HCT116 (cell line): ENCODE measurements around the gene SDR42E2. TPM values are rescaled to one million over a fixed set of nuclear protein-coding genes. Genes with fewer than 3 reads are reported as not detected.

Experiments used
- ATAC-seq: fragments of 200-7000 bp; cut with Tn5 transposase; 2 replicates; pipeline ENCODE4 v1.9.1; 2020; ENCODE audit warnings: mild to moderate bottlenecking, moderate library complexity
- BruUV-seq: library from RNA; stranded (reverse); fragments of 400-500 nt; replicated peaks from 2 replicates; lab custom pipeline; 2021; lab: Mats Ljungman, UMichigan
- CTCF ChIA-PET: fragments of 300-600 bp; sonication (Branson Sonifier 250); formaldehyde crosslinking; loops from one replicate; lab custom pipeline; 2021; ENCODE audit warnings: antibody characterized with exemption; lab: Charles Lee
- POLR2A ChIA-PET: fragments of 300-600, 350-600 bp; sonication (Branson Sonifier 250); formaldehyde crosslinking; loops from one replicate; lab custom pipeline; 2021; ENCODE audit warnings: antibody characterized with exemption; lab: Charles Lee
- RAD21 ChIA-PET, 2 experiments: fragments of 300-600 bp; sonication (Branson Sonifier 250); formaldehyde crosslinking; loops; one replicate each; lab custom pipeline; 2023; ENCODE audit warnings: low total read pairs in 2 of 2; ENCODE audit not compliant: uncharacterized antibody in 2 of 2, unreplicated experiment in 2 of 2, low non-redundant PET in 1 of 2; lab: Charles Lee
- DNase-seq: peaks from one replicate; pipeline ENCODE4 v3.0.0-alpha.2; 2010; ENCODE audit warnings: low read depth, low spot score
- H2AFZ ChIP-seq: fragments of 200-600 bp; shearing (Covaris generic), sonication (generic); 2 replicates; pipeline ENCODE4 v1.6.1; 2017; ENCODE audit warnings: low read depth, mixed run types, mixed read lengths, antibody characterized with exemption, low read length; ENCODE audit not compliant: poor library complexity, severe bottlenecking
- H3K27ac ChIP-seq: 2 replicates; pipeline ENCODE4 v1.5.1; 2012; ENCODE audit warnings: low read depth, low read length
- H3K27me3 ChIP-seq: fragments of 200-600 bp; sonication (generic); 2 replicates; pipeline ENCODE4 v1.6.1; 2016; ENCODE audit warnings: mixed run types, low read length, mixed read lengths; ENCODE audit not compliant: insufficient read depth
- H3K36me3 ChIP-seq, 2 experiments: fragments of 200-500 bp in 1 of 2; fragments of 200-600 bp in 1 of 2; sonication (Bioruptor generic) in 1 of 2; sonication (generic) in 1 of 2; 2 replicates each; pipeline versions ENCODE4 v1.5.1 to v1.6.1; 2014 to 2016; ENCODE audit warnings: low read length in 2 of 2, inconsistent platforms in 1 of 2, mixed read lengths in 1 of 2, mixed run types in 1 of 2; ENCODE audit not compliant: insufficient read depth in 2 of 2, control insufficient read depth in 1 of 2
- H3K4me1 ChIP-seq, 2 experiments: fragments of 200-600 bp in 1 of 2; sonication (generic) in 1 of 2; 2 replicates each; pipeline versions ENCODE4 v1.5.1 to v1.6.1; 2012 to 2017; ENCODE audit warnings: low read length in 2 of 2, inconsistent platforms in 1 of 2, mild to moderate bottlenecking in 1 of 2, mixed read lengths in 1 of 2, mixed run types in 1 of 2, moderate library complexity in 1 of 2; ENCODE audit not compliant: insufficient read depth in 2 of 2, control insufficient read depth in 1 of 2
- H3K4me2 ChIP-seq: fragments of 200-600 bp; sonication (generic); 2 replicates; pipeline ENCODE4 v1.6.1; 2017; ENCODE audit warnings: mixed run types, low read length, mixed read lengths
- H3K4me3 ChIP-seq, 2 experiments: fragments of 200-600 bp in 1 of 2; sonication (generic) in 1 of 2; replicated peaks in 1 of 2; 2 replicates each; pipeline ENCODE4 v1.5.1; 2011 to 2016; ENCODE audit warnings: low read length in 2 of 2, control low read depth in 1 of 2, low read depth in 1 of 2, mild to moderate bottlenecking in 1 of 2, mixed read lengths in 1 of 2, mixed run types in 1 of 2
- H3K79me2 ChIP-seq: fragments of 200-600 bp; sonication (generic); 2 replicates; pipeline ENCODE4 v1.6.1; 2017; ENCODE audit warnings: mild to moderate bottlenecking, mixed run types, low read length, moderate library complexity, mixed read lengths; ENCODE audit not compliant: insufficient read depth
- H3K9ac ChIP-seq: fragments of 200-600 bp; sonication (generic); 2 replicates; pipeline ENCODE4 v1.6.1; 2016; ENCODE audit warnings: low read length, mixed read lengths
- H3K9me2 ChIP-seq: fragments of 200-600 bp; sonication (generic), shearing (Covaris generic); 2 replicates; pipeline ENCODE4 v1.6.1; 2017; ENCODE audit warnings: mixed run types, mild to moderate bottlenecking, moderate library complexity; ENCODE audit not compliant: insufficient read depth
- H3K9me3 ChIP-seq, 2 experiments: fragments of 200-500 bp in 1 of 2; fragments of 200-600 bp in 1 of 2; sonication (Bioruptor generic) in 1 of 2; sonication (generic) in 1 of 2; 2 replicates each; pipeline ENCODE4 v1.6.1; 2014 to 2017; ENCODE audit warnings: low read length in 2 of 2, mixed read lengths in 2 of 2, inconsistent platforms in 1 of 2, low read depth in 1 of 2, mild to moderate bottlenecking in 1 of 2, mixed run types in 1 of 2, moderate library complexity in 1 of 2; ENCODE audit not compliant: control insufficient read depth in 1 of 2, insufficient read depth in 1 of 2
- H4K20me1 ChIP-seq: fragments of 200-600 bp; sonication (generic), shearing (Covaris generic); 2 replicates; pipeline ENCODE4 v1.6.1; 2017; ENCODE audit warnings: mixed run types, mild to moderate bottlenecking, moderate library complexity; ENCODE audit not compliant: insufficient read depth
- ATF3 ChIP-seq: IDR thresholded peaks from 2 replicates; pipeline ENCODE4 v1.6.1; 2012
- CBX3 ChIP-seq: IDR thresholded peaks from 2 replicates; pipeline ENCODE4 v1.6.1; 2012; ENCODE audit warnings: low read depth
- EGR1 ChIP-seq: IDR thresholded peaks from 2 replicates; pipeline ENCODE4 v1.6.1; 2012; ENCODE audit warnings: low read depth
- EZH2 ChIP-seq: fragments of 200-600 bp; sonication (generic); IDR thresholded peaks from 2 replicates; pipeline ENCODE4 v1.6.1; 2017; ENCODE audit warnings: antibody characterized with exemption, mixed run types
- EZH2phosphoT487 ChIP-seq: fragments of 200-600 bp; IDR thresholded peaks from 2 replicates; pipeline ENCODE4 v1.6.1; 2018; ENCODE audit warnings: antibody characterized with exemption, borderline replicate concordance
- FOSL1 ChIP-seq: IDR thresholded peaks from 2 replicates; pipeline ENCODE4 v1.6.1; 2012; ENCODE audit warnings: low read depth
- JUND ChIP-seq: IDR thresholded peaks from 2 replicates; pipeline ENCODE4 v1.6.1; 2012
- POLR2A ChIP-seq: IDR thresholded peaks from 2 replicates; pipeline ENCODE4 v1.7.0; 2011; ENCODE audit warnings: borderline replicate concordance; ENCODE audit not compliant: insufficient read depth, insufficient read length; ENCODE audit errors: extremely low read depth
- RAD21 ChIP-seq: IDR thresholded peaks from 2 replicates; pipeline ENCODE4 v1.6.1; 2012; ENCODE audit warnings: low read depth, mild to moderate bottlenecking
- TCF7L2 ChIP-seq: IDR thresholded peaks from 2 replicates; pipeline ENCODE4 v1.7.0; 2011; ENCODE audit warnings: borderline replicate concordance, inconsistent platforms; ENCODE audit not compliant: insufficient read depth, insufficient read length; ENCODE audit errors: extremely low read depth
- ZBTB33 ChIP-seq: IDR thresholded peaks from 2 replicates; pipeline ENCODE4 v1.6.1; 2011; ENCODE audit warnings: mild to moderate bottlenecking, low read length, moderate library complexity; ENCODE audit not compliant: insufficient replicate concordance; ENCODE audit errors: extremely low read depth
- ZFX ChIP-seq: fragments of 450-650 bp; IDR thresholded peaks from 2 replicates; pipeline ENCODE4 v1.6.1; 2017
- intact Hi-C: fragments of 100-400 bp; cut with micrococcal nuclease; formaldehyde crosslinking; loops from 2 replicates; pipeline ENCODE4 v1.10.0; 2022
- total RNA-seq: library from RNA; stranded (reverse); gene quantifications from one replicate; pipeline ENCODE4 v1.2.1, GENCODE V29; 2021; ENCODE audit not compliant: unreplicated experiment

The SDR42E2 gene
- total RNA-seq, 1 experiment from 2014 or later, result 0.27 TPM

- peaks cover 22% of the 10 kb centered on the region; the same call in 1 of the 2 replicates for H3K27me3 ChIP-seq
- H3K27ac ChIP-seq, result no peak overlapping the region
- DNase-seq (no peak), ATAC-seq (no peak)
- no peak overlapping the region for H3K9ac ChIP-seq
- no peaks in the 10 kb centered on the region for H3K36me3 ChIP-seq
- intact Hi-C loops, result no loop called here
- no peaks in the 10 kb centered on the region for H3K9me2 ChIP-seq
- H3K4me2 ChIP-seq, result no peak overlapping the region
- H3K4me1 ChIP-seq, result no peaks in the 10 kb centered on the region
- no peaks in the 10 kb centered on the region for H3K9me3 ChIP-seq
- CTCF ChIA-PET, result no interaction called here
- POLR2A ChIA-PET, result no interaction called here
- BruUV-seq, result no TSS peak
- H4K20me1 ChIP-seq, result no peaks in the 10 kb centered on the region
- TF ChIP-seq ATF3 (no peak), TCF7L2 (no peak), EZH2phosphoT487 (no peak), EZH2 (no peak), POLR2A (no peak), EGR1 (no peak), ZBTB33 (no peak), JUND (no peak), CBX3 (no peak), FOSL1 (no peak), ZFX (no peak), RAD21 (no peak)
- RAD21 ChIA-PET, result no interaction called here
- no peak overlapping the region for H2AFZ ChIP-seq
- H3K4me3 ChIP-seq, result no peak overlapping the region
- no peaks in the 10 kb centered on the region for H3K79me2 ChIP-seq
Measured at GRCh38 chr16:22139008-22139407, 23.3 kb upstream of the SDR42E2 start.
